IMR-90 (cell line): ENCODE measurements around the gene ASXL1. TPM values are rescaled to one million over a fixed set of nuclear protein-coding genes. Genes with fewer than 3 reads are reported as not detected.
A peak's percentile ranks its signal among the peaks of the same experiment; 100 is the strongest.

Source experiments
- ATAC-seq: fragments of 200-7000 bp; cut with Tn5 transposase; 2 replicates; pipeline ENCODE4 v1.9.1; 2020; ENCODE audit warnings: low read depth, mild to moderate bottlenecking, moderate library complexity
- BruUV-seq: library from RNA; stranded (reverse); fragments of 400-500 nt; replicated peaks from 2 replicates; lab custom pipeline; 2021; lab: Mats Ljungman, UMichigan
- CTCF ChIA-PET: fragments of 300-600 bp; formaldehyde crosslinking; extraction: SDS; loops from one replicate; lab custom pipeline; 2021; ENCODE audit warnings: antibody characterized with exemption; lab: Yijun Ruan, JAX
- POLR2A ChIA-PET: fragments of 300-600 bp; sonication (Branson Sonifier 250); formaldehyde crosslinking; loops from one replicate; lab custom pipeline; 2022; ENCODE audit warnings: antibody characterized with exemption; ENCODE audit not compliant: unreplicated experiment; lab: Charles Lee
- DNase-seq: peaks from one replicate; pipeline ENCODE4 v3.0.0; 2013
- H2AFZ ChIP-seq: replicated peaks from 2 replicates; pipeline ENCODE3; 2013; ENCODE audit warnings: low read length, mild to moderate bottlenecking; ENCODE audit not compliant: poor library complexity
- H2AK5ac ChIP-seq: 2 replicates; pipeline ENCODE4 v1.6.1; 2013; ENCODE audit warnings: low read depth, low read length, inconsistent platforms
- H2AK9ac ChIP-seq: replicated peaks from 2 replicates; pipeline ENCODE3; 2013; ENCODE audit warnings: mild to moderate bottlenecking, low read depth, low read length, moderate library complexity; ENCODE audit not compliant: poor library complexity
- H2BK120ac ChIP-seq: 2 replicates; pipeline ENCODE4 v1.6.1; 2013; ENCODE audit warnings: low read depth, low read length, inconsistent platforms
- H2BK15ac ChIP-seq: 3 replicates; pipeline ENCODE4 v1.6.1; 2013; ENCODE audit warnings: low read depth, low read length, inconsistent platforms
- H2BK20ac ChIP-seq: 2 replicates; pipeline ENCODE4 v1.6.1; 2013; ENCODE audit warnings: low read depth, mild to moderate bottlenecking, inconsistent platforms, low read length, moderate library complexity
- H2BK5ac ChIP-seq: 2 replicates; pipeline ENCODE4 v1.6.1; 2013; ENCODE audit warnings: mild to moderate bottlenecking, low read depth, low read length, inconsistent platforms; ENCODE audit not compliant: poor library complexity, severe bottlenecking
- H3K14ac ChIP-seq: replicated peaks from 2 replicates; pipeline ENCODE4 v1.6.1; 2013; ENCODE audit warnings: low read depth, low read length, inconsistent platforms
- H3K18ac ChIP-seq: 2 replicates; pipeline ENCODE4 v1.6.1; 2013; ENCODE audit warnings: low read depth, low read length, control low read depth
- H3K23ac ChIP-seq: 2 replicates; pipeline ENCODE4 v1.6.1; 2013; ENCODE audit warnings: low read depth, low read length, inconsistent platforms
- H3K27ac ChIP-seq: 2 replicates; pipeline ENCODE4 v1.5.1; 2013; ENCODE audit warnings: mild to moderate bottlenecking, control low read depth, low read length; ENCODE audit not compliant: insufficient read depth
- H3K27me3 ChIP-seq: 2 replicates; pipeline ENCODE4 v1.6.1; 2013; ENCODE audit warnings: low read length; ENCODE audit not compliant: control insufficient read depth, insufficient read depth
- H3K36me3 ChIP-seq: 2 replicates; pipeline ENCODE4 v1.6.1; 2013; ENCODE audit warnings: low read length, mixed read lengths; ENCODE audit not compliant: control insufficient read depth, insufficient read depth
- H3K4ac ChIP-seq: 2 replicates; pipeline ENCODE4 v1.6.1; 2013; ENCODE audit warnings: low read depth, low read length, inconsistent platforms
- H3K4me1 ChIP-seq: 2 replicates; pipeline ENCODE4 v1.6.1; 2013; ENCODE audit warnings: low read length, mixed read lengths; ENCODE audit not compliant: control insufficient read depth, insufficient read depth
- H3K4me2 ChIP-seq: 2 replicates; pipeline ENCODE4 v1.6.1; 2013; ENCODE audit warnings: low read depth, mild to moderate bottlenecking, control low read depth, low read length, moderate library complexity
- H3K4me3 ChIP-seq: 2 replicates; pipeline ENCODE4 v1.5.1; 2013; ENCODE audit warnings: low read depth, mild to moderate bottlenecking, control low read depth, low read length, moderate library complexity; ENCODE audit not compliant: insufficient read depth
- H3K56ac ChIP-seq: 2 replicates; pipeline ENCODE4 v1.6.1; 2013; ENCODE audit warnings: low read length, inconsistent platforms; ENCODE audit not compliant: insufficient read depth; ENCODE audit errors: extremely low read depth
- H3K79me1 ChIP-seq, 2 experiments: 2 replicates each; pipeline ENCODE4 v1.6.1; 2013; ENCODE audit warnings: low read length in 2 of 2, inconsistent platforms in 1 of 2, low read depth in 1 of 2
- H3K9ac ChIP-seq: 2 replicates; pipeline ENCODE4 v1.6.1; 2013; ENCODE audit warnings: low read depth, low read length, control low read depth
- H3K9me1 ChIP-seq: 2 replicates; pipeline ENCODE4 v1.6.1; 2013; ENCODE audit warnings: low read length, inconsistent platforms; ENCODE audit not compliant: insufficient read depth
- H3K9me3 ChIP-seq: 2 replicates; pipeline ENCODE4 v1.6.1; 2013; ENCODE audit warnings: low read length; ENCODE audit not compliant: control insufficient read depth, insufficient read depth
- H4K20me1 ChIP-seq: 2 replicates; pipeline ENCODE4 v1.6.1; 2013; ENCODE audit warnings: low read length, inconsistent platforms; ENCODE audit not compliant: insufficient read depth
- H4K5ac ChIP-seq: 2 replicates; pipeline ENCODE4 v1.6.1; 2013; ENCODE audit warnings: mild to moderate bottlenecking, low read depth, low read length, control low read depth
- H4K8ac ChIP-seq, 2 experiments: 2 replicates each; pipeline ENCODE4 v1.6.1; 2013; ENCODE audit warnings: low read depth in 2 of 2, low read length in 2 of 2, control low read depth in 1 of 2, inconsistent platforms in 1 of 2
- H4K91ac ChIP-seq: 2 replicates; pipeline ENCODE4 v1.6.1; 2013; ENCODE audit warnings: low read depth, low read length, inconsistent platforms; ENCODE audit not compliant: insufficient read depth
- CEBPB ChIP-seq: IDR thresholded peaks from 2 replicates; pipeline ENCODE4 v1.6.1; 2012; ENCODE audit warnings: low read depth, low read length, improper control_type of control experiment
- CHD1 ChIP-seq: IDR thresholded peaks from 2 replicates; pipeline ENCODE4 v1.6.1; 2012; ENCODE audit warnings: low read depth, low read length, improper control_type of control experiment
- CTCF ChIP-seq: conservative IDR thresholded peaks from 2 replicates; pipeline ENCODE4 v1.5.1; 2012; ENCODE audit warnings: mild to moderate bottlenecking, low read depth, low read length, improper control_type of control experiment
- FOS ChIP-seq: fragments of 150-350 bp; IDR thresholded peaks from 2 replicates; pipeline ENCODE4 v1.6.1; 2016; ENCODE audit warnings: low read depth, low read length
- MAZ ChIP-seq: IDR thresholded peaks from 2 replicates; pipeline ENCODE4 v1.6.1; 2012; ENCODE audit warnings: low read depth, mild to moderate bottlenecking, low read length, improper control_type of control experiment, moderate library complexity, borderline replicate concordance
- MXI1 ChIP-seq: IDR thresholded peaks from 2 replicates; pipeline ENCODE4 v1.6.1; 2012; ENCODE audit warnings: low read depth, mild to moderate bottlenecking, low read length, moderate library complexity, borderline replicate concordance
- NFE2L2 ChIP-seq: fragments of 150-350 bp; IDR thresholded peaks from 2 replicates; pipeline ENCODE4 v1.6.1; 2016; ENCODE audit warnings: low read depth, mild to moderate bottlenecking, low read length
- POLR2A ChIP-seq: IDR thresholded peaks from 2 replicates; pipeline ENCODE4 v1.6.1; 2012; ENCODE audit warnings: mild to moderate bottlenecking, low read depth, low read length
- RFX5 ChIP-seq: IDR thresholded peaks from 2 replicates; pipeline ENCODE4 v1.8.0; 2012; ENCODE audit warnings: low read depth, mild to moderate bottlenecking, low read length, moderate library complexity
- WGBS, 2 experiments: methylation state at CpG; one replicate each; pipeline versions ENCODE4 v1.1.5 to v1.1.7; 2013; ENCODE audit warnings: missing lambda C conversion rate in 2 of 2; ENCODE audit not compliant: insufficient read length in 1 of 2; ENCODE audit errors: extremely low coverage in 2 of 2; 5-methylcytosine and 5-hydroxymethylcytosine counted together
- dilution Hi-C: fragments of 300-500 bp; cut with HindIII; formaldehyde crosslinking; loops from one replicate; pipeline ENCODE4 v1.14.3; 2018; ENCODE audit warnings: low sequenced_read_pairs; ENCODE audit not compliant: unreplicated experiment
- in situ Hi-C: fragments of 300-500 bp; cut with MboI; formaldehyde crosslinking; loops from 3 replicates; pipeline ENCODE4 v1.14.3; 2019; ENCODE audit warnings: low sequenced_read_pairs, inconsistent platforms, mixed read lengths
- intact Hi-C: fragments of 100-400 bp; cut with micrococcal nuclease; formaldehyde crosslinking; loops from 2 replicates; pipeline ENCODE4 v1.10.0; 2022
- polyA plus RNA-seq, 3 experiments: library from polyadenylated mRNA; depleted of rRNA; stranded (reverse); fragments of >200 nt; gene quantifications; 2 replicates each; pipeline ENCODE4 v1.2.3, GENCODE V29; 2012; ENCODE audit warnings: low replicate concordance in 1 of 3
- total RNA-seq: library from RNA; depleted of rRNA; stranded (reverse); fragments of >200 nt; gene quantifications from 2 replicates; pipeline ENCODE4 v1.2.3, GENCODE V29; 2012
- TF ChIP-seq, protein P1 (sequence below): fragments of 150-350 bp; IDR thresholded peaks from 2 replicates; pipeline ENCODE4 v1.6.1; 2017; ENCODE audit warnings: mild to moderate bottlenecking, antibody characterized with exemption, low read length, low read depth

The ASXL1 gene
- total and polyA plus RNA-seq, 2 of the 4 experiments (the other 2 are of a cell fraction) = 29.9 to 37.1 TPM

- H3K23ac ChIP-seq = peak overlapping the region; percentile 14; the same call in 1 of the 2 replicates
- H3K9me1 ChIP-seq = peaks cover 28% of the 10 kb centered on the region
- H3K9ac ChIP-seq = peak overlapping the region; percentile 58
- H4K91ac ChIP-seq = peak overlapping the region; percentile 67
- WGBS, 2 experiments = 34% methylated on average over 10 of the region's 24 CpGs; no CpG with 5 or more reads in 1 of the 2 experiments
- ChIA-PET POLR2A (interaction anchor here (0.6 kb wide), 2 partner anchors 16 to 315 kb away, joined by 3 to 5 read pairs; no protein-coding TSS in a partner anchor), CTCF (no interaction called here)
- peaks cover 10 to 83% of the 10 kb centered on the region in 2 experiments for H3K79me1 ChIP-seq
- H2BK5ac ChIP-seq = peak overlapping the region; percentile 70
- peak overlapping the region; percentile 71 for H3K4ac ChIP-seq
- peak overlapping the region; percentile 39 for H3K14ac ChIP-seq
- DNase-seq (peak; percentile 92), ATAC-seq (peak; percentile 53)
- in situ Hi-C loops = no loop called here
- TF ChIP-seq CHD1 = no peak
- TF ChIP-seq NFE2L2 = no peak
- TF ChIP-seq MXI1 = peak; percentile 35; the same call in 1 of the 2 replicates
- TF ChIP-seq FOS = peak; percentile 32; the same call in 1 of the 2 replicates
- TF ChIP-seq, protein P1, sequence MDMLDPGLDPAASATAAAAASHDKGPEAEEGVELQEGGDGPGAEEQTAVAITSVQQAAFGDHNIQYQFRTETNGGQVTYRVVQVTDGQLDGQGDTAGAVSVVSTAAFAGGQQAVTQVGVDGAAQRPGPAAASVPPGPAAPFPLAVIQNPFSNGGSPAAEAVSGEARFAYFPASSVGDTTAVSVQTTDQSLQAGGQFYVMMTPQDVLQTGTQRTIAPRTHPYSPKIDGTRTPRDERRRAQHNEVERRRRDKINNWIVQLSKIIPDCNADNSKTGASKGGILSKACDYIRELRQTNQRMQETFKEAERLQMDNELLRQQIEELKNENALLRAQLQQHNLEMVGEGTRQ = no peak
- TF ChIP-seq CEBPB = peak; percentile 32; the same call in 1 of the 2 replicates
- peak; percentile 33; the same call in 1 of the 2 replicates for TF ChIP-seq POLR2A
- peak; percentile 65; the same call in 1 of the 2 replicates for TF ChIP-seq MAZ
- no peak for TF ChIP-seq CTCF
- no peak for TF ChIP-seq RFX5
- H4K8ac ChIP-seq = peak overlapping the region; percentile 44 to 95
- no peaks in the 10 kb centered on the region for H3K9me3 ChIP-seq
- H3K36me3 ChIP-seq = peaks cover 5% of the 10 kb centered on the region; the same call in 1 of the 2 replicates
- peak overlapping the region; percentile 47; the same call in 1 of the 2 replicates for H2BK120ac ChIP-seq
- H3K27me3 ChIP-seq = no peaks in the 10 kb centered on the region
- H4K5ac ChIP-seq = peak overlapping the region; percentile 66
- no peak overlapping the region; the same call in 1 of the 2 replicates for H3K56ac ChIP-seq
- no peak overlapping the region for H2BK15ac ChIP-seq
- no TSS peak for BruUV-seq
- H3K4me2 ChIP-seq = peak overlapping the region; percentile 55
- peak overlapping the region; percentile 90 for H2AFZ ChIP-seq
- H2BK20ac ChIP-seq = peak overlapping the region; percentile 17
- H4K20me1 ChIP-seq = peaks cover 11% of the 10 kb centered on the region
- peak overlapping the region; percentile 94 for H2AK9ac ChIP-seq
- peak overlapping the region; percentile 85 for H2AK5ac ChIP-seq
- H3K4me3 ChIP-seq = no peak overlapping the region
- dilution Hi-C loops = no loop called here
- H3K4me1 ChIP-seq = peaks cover 34% of the 10 kb centered on the region
- peak overlapping the region; percentile 80 for H3K27ac ChIP-seq
- H3K18ac ChIP-seq = peak overlapping the region; percentile 33
- intact Hi-C loops = no loop called here
Observed at GRCh38 chr20:32465092-32465900, 107.2 kb downstream of the ASXL1 start.
